ENCODE results near the gene TLX1. TPM values are rescaled to one million over a fixed set of nuclear protein-coding genes. Genes with fewer than 3 reads are reported as not detected.

Gene TLX1
- total RNA-seq, 2 donors from 2014 or later, result not detected

GRCh38 chr10:101097881-101098280 is 33.2 kb upstream of the TLX1 start:
- no peak overlapping the region for H3K27ac Mint-ChIP-seq
- peaks cover 74% of the 10 kb centered on the region for H3K27me3 Mint-ChIP-seq
- H3K36me3 Mint-ChIP-seq (ENCODE audit: low read depth), result no peaks in the 10 kb centered on the region
- no peaks in the 10 kb centered on the region for H3K9me3 ChIP-seq (ENCODE audit: control insufficient read depth, low read length, poor library complexity, severe bottlenecking)
- DNase-seq, result no peak
- no peak for ATAC-seq
- H3K4me3 Mint-ChIP-seq, result no peak overlapping the region
- H3K4me1 Mint-ChIP-seq, result peaks cover 5% of the 10 kb centered on the region

GRCh38 chr10:101099901-101100300 is 31.2 kb upstream of the TLX1 start:
- Mint-ChIP-seq H3K4me1 (peaks cover 5% of the 10 kb centered on the region), H3K27ac (no peak overlapping the region), H3K4me3 (no peak overlapping the region), H3K36me3 (ENCODE audit: low read depth) (no peaks in the 10 kb centered on the region), H3K27me3 (peaks cover 76% of the 10 kb centered on the region)
- no peaks in the 10 kb centered on the region for H3K9me3 ChIP-seq (ENCODE audit: control insufficient read depth, low read length, poor library complexity, severe bottlenecking)
- DNase-seq (no peak), ATAC-seq (no peak)

- Mint-ChIP-seq H3K27ac (no peak overlapping the region), H3K4me3 (no peak overlapping the region), H3K4me1 (peaks cover 3% of the 10 kb centered on the region), H3K27me3 (peaks cover 72% of the 10 kb centered on the region), H3K36me3 (ENCODE audit: low read depth) (no peaks in the 10 kb centered on the region)
- ATAC-seq (no peak), DNase-seq (no peak)
- no peaks in the 10 kb centered on the region for H3K9me3 ChIP-seq (ENCODE audit: control insufficient read depth, low read length, poor library complexity, severe bottlenecking)
Observed at GRCh38 chr10:101101372-101101881, 29.7 kb upstream of the TLX1 start.

DNA sequence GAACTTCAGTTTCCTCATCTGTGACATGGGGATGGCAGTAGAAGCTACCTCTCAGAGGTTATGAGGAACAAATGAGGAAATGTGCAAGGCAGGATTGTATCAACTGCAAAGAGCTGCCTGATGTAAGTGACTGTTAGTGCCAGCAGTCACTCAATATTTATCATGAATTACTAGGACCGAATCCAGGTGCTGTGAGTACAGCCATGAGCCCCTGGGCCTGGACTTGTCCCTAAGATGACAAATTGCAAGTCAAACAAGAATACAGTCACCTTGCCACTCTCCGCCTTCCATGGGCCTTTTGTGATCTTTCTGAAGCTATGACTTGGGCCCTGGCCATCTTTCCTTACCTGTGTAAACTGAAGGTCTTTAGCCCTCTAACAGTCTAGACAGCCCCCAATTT is 27.7 kb upstream of the TLX1 start:
- H3K9me3 ChIP-seq (ENCODE audit: control insufficient read depth, low read length, poor library complexity, severe bottlenecking), result no peaks in the 10 kb centered on the region
- H3K4me1 Mint-ChIP-seq, result peaks cover 7% of the 10 kb centered on the region
- H3K27me3 Mint-ChIP-seq, result peaks cover 71% of the 10 kb centered on the region
- ATAC-seq (no peak), DNase-seq (no peak)
- no peak overlapping the region for H3K27ac Mint-ChIP-seq
- H3K36me3 Mint-ChIP-seq (ENCODE audit: low read depth), result peaks cover 4% of the 10 kb centered on the region
- no peak overlapping the region for H3K4me3 Mint-ChIP-seq

DNA sequence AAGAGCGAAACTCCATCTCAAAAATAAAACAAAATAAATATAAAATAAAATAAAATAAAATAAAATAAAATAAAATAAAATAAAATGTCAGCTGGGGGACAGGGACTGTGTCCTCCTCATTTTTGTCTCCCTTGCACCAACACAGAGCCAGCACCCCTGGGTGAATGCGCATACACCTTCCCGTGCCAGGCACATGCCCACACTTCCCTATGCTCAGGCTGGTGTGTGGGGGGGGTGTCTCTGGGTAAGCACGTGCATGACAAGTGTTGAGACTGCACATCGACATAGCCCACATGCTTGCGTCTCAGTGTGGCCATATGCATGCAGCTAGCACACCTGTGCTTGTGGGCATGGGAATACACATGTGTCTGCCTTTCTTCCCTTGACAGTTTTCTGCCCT is 24.7 kb upstream of the TLX1 start:
- peaks cover 5% of the 10 kb centered on the region for H3K36me3 Mint-ChIP-seq (ENCODE audit: low read depth)
- H3K27ac Mint-ChIP-seq, result no peak overlapping the region
- no peak overlapping the region for H3K4me3 Mint-ChIP-seq
- peaks cover 50% of the 10 kb centered on the region for H3K27me3 Mint-ChIP-seq
- no peak for ATAC-seq
- DNase-seq, result no peak
- H3K9me3 ChIP-seq (ENCODE audit: control insufficient read depth, low read length, poor library complexity, severe bottlenecking), result no peaks in the 10 kb centered on the region
- peaks cover 7% of the 10 kb centered on the region for H3K4me1 Mint-ChIP-seq

GRCh38 chr10:101107771-101108170 is 23.3 kb upstream of the TLX1 start:
- H3K4me3 Mint-ChIP-seq, result no peak overlapping the region
- H3K9me3 ChIP-seq (ENCODE audit: control insufficient read depth, low read length, poor library complexity, severe bottlenecking), result no peaks in the 10 kb centered on the region
- peaks cover 5% of the 10 kb centered on the region for H3K36me3 Mint-ChIP-seq (ENCODE audit: low read depth)
- H3K27me3 Mint-ChIP-seq, result peaks cover 42% of the 10 kb centered on the region
- ATAC-seq (no peak), DNase-seq (no peak)
- H3K4me1 Mint-ChIP-seq, result peaks cover 4% of the 10 kb centered on the region
- H3K27ac Mint-ChIP-seq, result no peak overlapping the region

GRCh38 chr10:101110856-101111523 is 20.1 kb upstream of the TLX1 start:
- Mint-ChIP-seq H3K4me1 (peaks cover 7% of the 10 kb centered on the region), H3K27me3 (peaks cover 52% of the 10 kb centered on the region), H3K36me3 (ENCODE audit: low read depth) (peaks cover 5% of the 10 kb centered on the region), H3K27ac (no peak overlapping the region), H3K4me3 (no peak overlapping the region)
- ATAC-seq (no peak), DNase-seq (no peak)
- H3K9me3 ChIP-seq (ENCODE audit: control insufficient read depth, low read length, poor library complexity, severe bottlenecking), result no peaks in the 10 kb centered on the region

DNA sequence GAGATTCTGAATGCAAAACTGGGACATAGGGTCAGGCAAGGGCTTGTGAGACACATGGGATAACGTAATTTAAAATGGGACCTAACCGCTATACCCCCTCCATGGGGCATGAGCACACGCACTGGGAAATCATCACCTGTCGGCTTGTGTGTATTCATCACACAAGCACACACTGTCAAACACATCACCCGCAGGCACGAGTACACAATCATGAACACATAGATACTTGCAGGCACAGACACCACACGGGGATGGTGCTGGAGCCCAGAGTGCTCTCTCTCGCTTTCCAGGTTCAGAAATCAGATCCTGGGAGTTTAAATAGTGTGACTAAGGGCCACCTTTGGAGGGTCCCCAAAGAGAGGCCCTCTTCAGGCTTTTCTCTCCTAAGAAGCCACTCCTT is 19.6 kb upstream of the TLX1 start:
- no peak for DNase-seq
- peaks cover 5% of the 10 kb centered on the region for H3K36me3 Mint-ChIP-seq (ENCODE audit: low read depth)
- peaks cover 7% of the 10 kb centered on the region for H3K4me1 Mint-ChIP-seq
- no peak overlapping the region for H3K27ac Mint-ChIP-seq
- H3K4me3 Mint-ChIP-seq, result no peak overlapping the region
- H3K27me3 Mint-ChIP-seq, result peaks cover 56% of the 10 kb centered on the region
- H3K9me3 ChIP-seq (ENCODE audit: control insufficient read depth, low read length, poor library complexity, severe bottlenecking), result no peaks in the 10 kb centered on the region
- ATAC-seq, result no peak

DNA sequence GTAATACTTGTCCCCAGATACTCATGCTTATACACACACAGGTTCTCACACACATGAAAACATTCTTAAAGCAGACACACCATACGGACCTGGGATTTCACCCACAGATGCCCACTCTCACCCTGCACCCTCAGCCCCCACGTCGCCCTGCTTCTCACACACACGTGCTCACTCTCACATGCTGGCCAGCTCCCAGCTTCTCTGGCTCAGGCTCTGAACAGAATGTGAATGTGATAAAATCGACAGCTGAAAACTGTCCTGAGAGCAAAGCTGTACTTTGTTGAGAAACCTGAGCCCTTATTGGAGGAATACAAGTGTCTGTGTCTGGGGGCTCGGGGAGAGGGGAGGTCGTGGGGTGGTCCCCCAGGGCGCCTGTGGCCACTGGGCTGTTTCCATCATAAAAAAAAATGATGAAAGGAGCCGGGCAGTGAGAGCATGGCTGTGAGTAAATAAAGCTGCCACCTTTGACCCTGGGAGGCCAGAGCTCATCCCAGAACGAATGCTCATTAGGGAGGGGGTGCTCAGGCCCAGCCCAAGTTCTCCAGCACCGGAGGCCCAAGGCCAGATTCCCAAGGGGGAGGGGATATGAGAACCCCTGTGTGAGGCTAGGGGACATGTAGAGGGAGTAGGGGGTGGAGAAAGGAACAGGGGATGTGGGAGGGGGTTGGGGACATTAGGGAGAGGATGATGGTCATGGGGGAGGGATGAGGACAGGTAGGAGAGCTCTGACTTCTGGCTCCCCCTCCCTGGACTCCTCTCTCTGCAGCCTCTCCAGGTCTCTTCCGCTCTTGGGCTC is 18.1 kb upstream of the TLX1 start:
- no peak overlapping the region for H3K27ac Mint-ChIP-seq
- H3K27me3 Mint-ChIP-seq, result peaks cover 45% of the 10 kb centered on the region
- no peak for DNase-seq
- peaks cover 3% of the 10 kb centered on the region for H3K4me1 Mint-ChIP-seq
- peaks cover 3% of the 10 kb centered on the region for H3K36me3 Mint-ChIP-seq (ENCODE audit: low read depth)
- ATAC-seq, result no peak
- no peak overlapping the region for H3K4me3 Mint-ChIP-seq
- no peaks in the 10 kb centered on the region for H3K9me3 ChIP-seq (ENCODE audit: control insufficient read depth, low read length, poor library complexity, severe bottlenecking)

DNA sequence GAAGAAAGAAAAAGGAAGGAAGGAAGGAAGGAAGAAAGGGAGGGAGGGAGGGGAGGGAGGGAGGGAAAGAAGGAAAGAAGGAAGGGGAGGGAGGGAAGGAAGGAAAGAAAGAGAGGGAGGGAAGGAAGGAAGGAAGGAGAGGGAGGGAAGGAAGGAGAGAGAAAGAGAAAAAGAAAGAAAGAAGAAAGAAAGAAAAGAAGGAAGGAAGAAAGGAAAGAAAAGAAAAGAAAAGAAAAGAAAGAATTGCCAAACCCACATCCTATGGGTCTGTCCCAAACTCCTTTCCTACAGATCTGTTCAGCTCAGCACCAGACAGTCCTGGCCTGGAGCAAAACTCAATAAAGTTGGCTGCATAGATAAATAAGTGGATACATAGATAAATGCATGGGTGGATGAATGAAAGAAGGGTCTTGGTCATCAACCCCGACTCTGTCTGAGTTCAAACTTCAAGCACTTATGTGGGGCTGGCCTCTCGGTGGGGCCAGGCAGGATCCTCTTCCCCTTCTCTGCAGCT is 17.2 kb upstream of the TLX1 start:
- Mint-ChIP-seq H3K36me3 (ENCODE audit: low read depth) (no peaks in the 10 kb centered on the region), H3K27me3 (peaks cover 46% of the 10 kb centered on the region), H3K27ac (no peak overlapping the region), H3K4me1 (peaks cover 3% of the 10 kb centered on the region), H3K4me3 (no peak overlapping the region)
- ATAC-seq (no peak), DNase-seq (no peak)
- no peaks in the 10 kb centered on the region for H3K9me3 ChIP-seq (ENCODE audit: control insufficient read depth, low read length, poor library complexity, severe bottlenecking)

GRCh38 chr10:101114646-101115045 is 16.5 kb upstream of the TLX1 start:
- no peak for DNase-seq
- ATAC-seq, result no peak
- H3K27ac Mint-ChIP-seq, result no peak overlapping the region
- H3K27me3 Mint-ChIP-seq, result peaks cover 53% of the 10 kb centered on the region
- H3K9me3 ChIP-seq (ENCODE audit: control insufficient read depth, low read length, poor library complexity, severe bottlenecking), result no peaks in the 10 kb centered on the region
- peaks cover 3% of the 10 kb centered on the region for H3K4me1 Mint-ChIP-seq
- H3K4me3 Mint-ChIP-seq, result no peak overlapping the region
- H3K36me3 Mint-ChIP-seq (ENCODE audit: low read depth), result no peaks in the 10 kb centered on the region

DNA sequence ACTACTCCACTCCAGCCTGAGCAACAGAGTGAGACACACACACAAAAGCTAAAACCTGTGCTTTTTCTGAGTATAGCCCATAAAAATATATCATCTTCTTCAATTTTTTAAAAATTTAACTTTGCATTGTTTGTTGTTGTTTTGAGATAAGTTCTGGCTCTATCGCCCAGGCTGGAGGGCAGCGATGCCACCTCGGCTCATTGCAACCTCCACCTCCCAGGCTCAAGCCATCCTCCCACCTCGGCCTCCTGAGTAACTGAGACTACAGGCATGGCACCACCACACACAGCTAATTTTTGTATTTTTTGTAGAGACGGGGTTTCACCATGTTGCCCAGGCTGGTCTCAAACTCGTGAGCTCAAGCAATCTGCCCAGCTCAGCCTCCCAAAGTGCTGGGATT is 14.3 kb upstream of the TLX1 start:
- no peak for DNase-seq
- H3K9me3 ChIP-seq (ENCODE audit: control insufficient read depth, low read length, poor library complexity, severe bottlenecking), result no peaks in the 10 kb centered on the region
- peaks cover 3% of the 10 kb centered on the region for H3K36me3 Mint-ChIP-seq (ENCODE audit: low read depth)
- H3K27ac Mint-ChIP-seq, result no peak overlapping the region
- peaks cover 62% of the 10 kb centered on the region for H3K27me3 Mint-ChIP-seq
- ATAC-seq, result no peak
- H3K4me1 Mint-ChIP-seq, result peaks cover 12% of the 10 kb centered on the region
- H3K4me3 Mint-ChIP-seq, result no peak overlapping the region

DNA sequence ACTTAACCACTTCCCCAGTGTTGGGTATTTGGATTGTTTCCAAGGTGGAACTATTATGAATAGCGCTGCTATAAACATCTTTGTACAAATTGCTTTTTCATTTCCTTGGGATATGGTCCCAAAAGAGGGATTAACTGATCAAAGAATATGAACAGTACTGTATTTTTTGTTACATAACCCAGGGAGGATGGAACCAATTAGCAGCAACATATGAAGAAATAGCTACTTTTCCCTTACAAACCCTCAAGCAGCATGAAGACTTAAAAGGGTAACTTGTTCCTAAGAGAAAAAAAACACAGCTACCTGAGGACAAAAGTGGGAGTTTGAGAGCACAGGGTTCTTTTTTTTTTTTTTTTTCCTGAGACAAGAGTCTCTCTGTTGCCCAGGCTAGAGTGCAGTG is 13.1 kb upstream of the TLX1 start:
- no peak for DNase-seq

More for the DNA sequence above, 13.1 kb upstream of the TLX1 start:
- no peaks in the 10 kb centered on the region for H3K9me3 ChIP-seq (ENCODE audit: control insufficient read depth, low read length, poor library complexity, severe bottlenecking)
- peaks cover 3% of the 10 kb centered on the region for H3K36me3 Mint-ChIP-seq (ENCODE audit: low read depth)
- no peak for ATAC-seq
- peaks cover 66% of the 10 kb centered on the region for H3K27me3 Mint-ChIP-seq
- no peak overlapping the region for H3K27ac Mint-ChIP-seq
- H3K4me1 Mint-ChIP-seq, result peaks cover 18% of the 10 kb centered on the region
- H3K4me3 Mint-ChIP-seq, result no peak overlapping the region

All from T-helper 17 cell (primary cell).